ENCODE measurements around the gene PLEKHA8.
"Not testable (repeated sequence)": the region's sequence is repeated elsewhere in the genome, so short reads cannot be mapped to it uniquely, and the experiment has no call there.

PLEKHA8 gene

GRCh38 chr7:30091987-30092386 lies 63.8 kb downstream of the PLEKHA8 start:
- H3K79me2 ChIP-seq (ENCODE audit: control insufficient read depth, insufficient read depth, low read length, poor library complexity), result no peaks in the 10 kb centered on the region

DNA sequence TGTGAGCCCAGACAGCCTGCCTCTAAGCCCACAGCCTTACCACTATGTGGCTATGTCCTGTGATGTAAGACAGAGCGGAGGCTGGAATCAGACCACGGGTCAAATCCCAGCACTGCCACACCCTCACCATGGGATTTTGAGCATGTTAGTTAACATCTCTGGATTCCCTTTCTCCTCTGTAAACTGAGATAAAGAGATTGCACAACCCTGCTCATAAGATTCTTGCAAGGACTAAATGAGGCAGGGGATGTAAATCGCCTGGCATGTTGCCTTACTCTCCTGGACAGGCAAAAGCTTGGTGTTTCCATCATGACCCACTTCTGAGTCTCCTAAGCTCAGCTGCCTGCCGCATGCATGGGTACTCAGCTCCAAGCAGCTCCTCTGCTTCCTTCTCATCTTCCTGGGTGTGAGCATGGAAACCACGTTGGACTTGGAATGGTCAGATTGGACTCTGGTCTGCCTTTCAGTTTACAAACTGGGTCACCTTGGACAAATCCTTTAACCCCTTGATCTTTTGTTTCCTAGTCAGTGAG lies 65.3 kb downstream of the PLEKHA8 start:
- no peaks in the 10 kb centered on the region for H3K79me1 ChIP-seq (ENCODE audit: low read length)
- H3K18ac ChIP-seq (ENCODE audit: low read length), result no peak overlapping the region
- H2AFZ ChIP-seq (ENCODE audit: insufficient read depth, low read length, poor library complexity), result no peak overlapping the region
- peaks cover 2% of the 10 kb centered on the region for H3K9me3 ChIP-seq (ENCODE audit: insufficient read depth, low read depth, low read length)
- H2BK120ac ChIP-seq (ENCODE audit: insufficient read depth, low read length, poor library complexity), result no peak overlapping the region
- no peak overlapping the region for H3K14ac ChIP-seq (ENCODE audit: low read length)
- no peak overlapping the region for H3K4ac ChIP-seq (ENCODE audit: low read depth, low read length)
- no peak overlapping the region for H2BK12ac ChIP-seq (ENCODE audit: low read length)
- no peak overlapping the region for H2AK5ac ChIP-seq (ENCODE audit: low read length)
- no peak overlapping the region for H4K91ac ChIP-seq (ENCODE audit: low read depth, low read length)
- no peaks in the 10 kb centered on the region for H3K27me3 ChIP-seq (ENCODE audit: insufficient read depth, low read length)
- no peak overlapping the region for H4K8ac ChIP-seq (ENCODE audit: low read depth, low read length)
- no peak overlapping the region for H3K23ac ChIP-seq (ENCODE audit: low read length)
- peak; percentile 87 for DNase-seq
- no peak overlapping the region for H4K12ac ChIP-seq (ENCODE audit: low read depth, low read length)
- no peaks in the 10 kb centered on the region for H3K4me1 ChIP-seq (ENCODE audit: control insufficient read depth in 1 of 2, insufficient read depth in 2 of 2, low read length in 2 of 2)
- no peaks in the 10 kb centered on the region for H3K79me2 ChIP-seq (ENCODE audit: control insufficient read depth, insufficient read depth, low read length, poor library complexity)
- H3K4me2 ChIP-seq (ENCODE audit: low read length), result no peak overlapping the region
- H3K4me3 ChIP-seq (ENCODE audit: low read depth, low read length), result no peak overlapping the region
- no peaks in the 10 kb centered on the region for H3K36me3 ChIP-seq (ENCODE audit: control insufficient read depth in 1 of 2, insufficient read depth in 2 of 2, low read length in 2 of 2)
- H2BK5ac ChIP-seq (ENCODE audit: low read depth, low read length, poor library complexity), result no peak overlapping the region
- no CpG with 5 or more reads among the region's 5 CpGs for WGBS (ENCODE audit: extremely low coverage, insufficient coverage, insufficient read length)
- H3K9ac ChIP-seq (ENCODE audit: low read length), result no peak overlapping the region
- H3K27ac ChIP-seq (ENCODE audit: low read depth, low read length), result no peak overlapping the region

More at GRCh38 chr7:30091987-30092386, 63.8 kb downstream of the PLEKHA8 start:
- Histone ChIP-seq H4K8ac (ENCODE audit: low read depth, low read length) (no peak overlapping the region), H3K4me3 (ENCODE audit: low read depth, low read length) (no peak overlapping the region), H4K12ac (ENCODE audit: low read depth, low read length) (no peak overlapping the region), H3K36me3 (ENCODE audit: control insufficient read depth in 1 of 2, insufficient read depth in 2 of 2, low read length in 2 of 2) (no peaks in the 10 kb centered on the region), H3K18ac (ENCODE audit: low read length) (no peak overlapping the region), H4K91ac (ENCODE audit: low read depth, low read length) (no peak overlapping the region), H3K4me1 (ENCODE audit: control insufficient read depth in 1 of 2, insufficient read depth in 2 of 2, low read length in 2 of 2) (no peaks in the 10 kb centered on the region), H2AK5ac (ENCODE audit: low read length) (no peak overlapping the region), H2BK12ac (ENCODE audit: low read length) (no peak overlapping the region), H2AFZ (ENCODE audit: insufficient read depth, low read length, poor library complexity) (no peak overlapping the region), H3K79me1 (ENCODE audit: low read length) (no peaks in the 10 kb centered on the region), H3K4me2 (ENCODE audit: low read length) (no peak overlapping the region), H3K4ac (ENCODE audit: low read depth, low read length) (no peak overlapping the region), H3K14ac (ENCODE audit: low read length) (no peak overlapping the region), H2BK120ac (ENCODE audit: insufficient read depth, low read length, poor library complexity) (no peak overlapping the region), H3K23ac (ENCODE audit: low read length) (no peak overlapping the region), H2BK5ac (ENCODE audit: low read depth, low read length, poor library complexity) (no peak overlapping the region), H3K27me3 (ENCODE audit: insufficient read depth, low read length) (no peaks in the 10 kb centered on the region), H3K9ac (ENCODE audit: low read length) (no peak overlapping the region), H3K9me3 (ENCODE audit: insufficient read depth, low read depth, low read length) (no peaks in the 10 kb centered on the region), H3K27ac (ENCODE audit: low read depth, low read length) (no peak overlapping the region)
- no peak for DNase-seq
- WGBS (ENCODE audit: extremely low coverage, insufficient coverage, insufficient read length), result no CpG with 5 or more reads among the region's 5 CpGs

DNA sequence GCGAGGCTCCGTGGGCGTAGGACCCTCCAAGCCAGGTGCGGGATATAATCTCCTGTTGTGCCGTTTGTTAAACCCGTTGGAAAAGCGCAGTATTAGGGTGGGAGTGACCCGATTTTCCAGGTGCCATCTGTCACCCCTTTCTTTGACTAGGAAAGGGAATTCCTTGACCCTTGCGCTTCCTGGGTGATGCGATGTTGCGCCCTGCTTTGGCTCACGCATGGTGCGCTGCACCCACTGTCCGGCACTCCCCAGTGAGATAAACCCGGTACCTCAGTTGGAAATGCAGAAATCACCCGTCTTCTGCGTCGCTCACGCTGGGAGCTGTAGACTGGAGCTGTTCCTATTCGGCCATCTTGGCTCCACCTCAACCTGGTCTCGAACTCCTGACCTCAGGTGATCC lies 70.4 kb downstream of the PLEKHA8 start:
- no CpG with 5 or more reads among the region's 21 CpGs for WGBS (ENCODE audit: extremely low coverage, insufficient coverage, insufficient read length)
- H3K4ac ChIP-seq (ENCODE audit: low read depth, low read length); H3K9me3 ChIP-seq (ENCODE audit: insufficient read depth, low read depth, low read length); H3K18ac ChIP-seq (ENCODE audit: low read length); H2AFZ ChIP-seq (ENCODE audit: insufficient read depth, low read length, poor library complexity); H3K4me1 ChIP-seq (ENCODE audit: control insufficient read depth in 1 of 2, insufficient read depth in 2 of 2, low read length in 2 of 2); H3K23ac ChIP-seq (ENCODE audit: low read length); H3K4me2 ChIP-seq (ENCODE audit: low read length); H2BK12ac ChIP-seq (ENCODE audit: low read length); H3K27ac ChIP-seq (ENCODE audit: low read depth, low read length); H3K79me1 ChIP-seq (ENCODE audit: low read length); H3K27me3 ChIP-seq (ENCODE audit: insufficient read depth, low read length); H2BK5ac ChIP-seq (ENCODE audit: low read depth, low read length, poor library complexity); H3K36me3 ChIP-seq (ENCODE audit: control insufficient read depth in 1 of 2, insufficient read depth in 2 of 2, low read length in 2 of 2); H3K79me2 ChIP-seq (ENCODE audit: control insufficient read depth, insufficient read depth, low read length, poor library complexity); H3K4me3 ChIP-seq (ENCODE audit: low read depth, low read length); H2BK120ac ChIP-seq (ENCODE audit: insufficient read depth, low read length, poor library complexity); H2AK5ac ChIP-seq (ENCODE audit: low read length); DNase-seq; H4K8ac ChIP-seq (ENCODE audit: low read depth, low read length); H4K12ac ChIP-seq (ENCODE audit: low read depth, low read length); H4K91ac ChIP-seq (ENCODE audit: low read depth, low read length); H3K14ac ChIP-seq (ENCODE audit: low read length); H3K9ac ChIP-seq (ENCODE audit: low read length): not testable (repeated sequence)

DNA sequence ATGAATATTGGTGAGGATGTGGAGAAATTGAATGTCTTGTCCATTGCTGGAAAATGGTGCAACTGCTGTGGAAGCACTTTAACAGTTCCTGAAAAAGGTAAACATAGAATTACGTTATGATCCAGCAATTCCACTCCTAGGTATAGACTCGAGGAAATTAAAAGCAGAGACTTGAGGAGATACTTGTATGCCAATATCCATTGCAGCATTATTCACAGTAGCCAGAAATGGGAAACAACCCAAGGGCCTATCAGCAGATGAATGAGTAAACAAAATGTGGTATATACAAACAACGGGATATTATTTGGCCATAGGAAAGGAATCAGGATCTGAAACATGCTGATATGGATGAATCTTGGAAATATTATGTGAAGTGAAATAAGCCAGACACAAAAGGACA lies 74.1 kb downstream of the PLEKHA8 start:
- no peak overlapping the region for H2AFZ ChIP-seq (ENCODE audit: insufficient read depth, low read length, poor library complexity)
- DNase-seq, result peak in 1 of 2 donors; percentile 29
- no peak overlapping the region for H2BK5ac ChIP-seq (ENCODE audit: low read depth, low read length, poor library complexity)
- H2BK12ac ChIP-seq (ENCODE audit: low read length), result no peak overlapping the region
- H3K36me3 ChIP-seq (ENCODE audit: control insufficient read depth in 1 of 2, insufficient read depth in 2 of 2, low read length in 2 of 2), result no peaks in the 10 kb centered on the region
- peaks cover 6% of the 10 kb centered on the region for H3K9me3 ChIP-seq (ENCODE audit: insufficient read depth, low read depth, low read length)
- H4K8ac ChIP-seq (ENCODE audit: low read depth, low read length), result no peak overlapping the region
- H3K79me2 ChIP-seq (ENCODE audit: control insufficient read depth, insufficient read depth, low read length, poor library complexity), result no peaks in the 10 kb centered on the region
- H3K4me3 ChIP-seq (ENCODE audit: low read depth, low read length), result no peak overlapping the region
- H3K27me3 ChIP-seq (ENCODE audit: insufficient read depth, low read length), result no peaks in the 10 kb centered on the region
- H3K9ac ChIP-seq (ENCODE audit: low read length), result no peak overlapping the region
- no peak overlapping the region for H4K12ac ChIP-seq (ENCODE audit: low read depth, low read length)
- no CpG with 5 or more reads among the region's 3 CpGs for WGBS (ENCODE audit: extremely low coverage, insufficient coverage, insufficient read length)
- H3K18ac ChIP-seq (ENCODE audit: low read length), result no peak overlapping the region
- H4K91ac ChIP-seq (ENCODE audit: low read depth, low read length), result no peak overlapping the region
- H3K27ac ChIP-seq (ENCODE audit: low read depth, low read length), result no peak overlapping the region
- H3K4ac ChIP-seq (ENCODE audit: low read depth, low read length), result no peak overlapping the region
- no peak overlapping the region for H2AK5ac ChIP-seq (ENCODE audit: low read length)
- no peak overlapping the region for H3K23ac ChIP-seq (ENCODE audit: low read length)
- no peaks in the 10 kb centered on the region for H3K79me1 ChIP-seq (ENCODE audit: low read length)
- H3K4me1 ChIP-seq (ENCODE audit: control insufficient read depth in 1 of 2, insufficient read depth in 2 of 2, low read length in 2 of 2), result no peaks in the 10 kb centered on the region
- no peak overlapping the region for H3K4me2 ChIP-seq (ENCODE audit: low read length)
- no peak overlapping the region for H2BK120ac ChIP-seq (ENCODE audit: insufficient read depth, low read length, poor library complexity)
- H3K14ac ChIP-seq (ENCODE audit: low read length), result no peak overlapping the region
